Left ventricle myocardium inferior (tissue), 1 donor: ENCODE measurements around the gene C18orf63. TPM values are rescaled to one million over a fixed set of nuclear protein-coding genes. Genes with fewer than 3 reads are reported as not detected.

ENCODE experiments used
- DNase-seq: peaks from one replicate; pipeline ENCODE4 v3.0.0-alpha.2; 2020
- H3K27ac ChIP-seq: fragments of 200-600 bp; replicated peaks from 2 replicates; pipeline ENCODE4 v1.8.0; 2021
- H3K27me3 ChIP-seq: fragments of 200-600 bp; 2 replicates; pipeline ENCODE4 v1.8.0; 2021; ENCODE audit warnings: low read depth
- H3K36me3 ChIP-seq: fragments of 200-600 bp; 2 replicates; pipeline ENCODE4 v1.8.0; 2021
- H3K4me1 ChIP-seq: fragments of 200-600 bp; 2 replicates; pipeline ENCODE4 v1.8.0; 2021
- H3K4me3 ChIP-seq: fragments of 200-600 bp; 2 replicates; pipeline ENCODE4 v1.8.0; 2021; ENCODE audit warnings: mild to moderate bottlenecking, moderate library complexity
- H3K9me3 ChIP-seq: fragments of 200-600 bp; replicated peaks from 2 replicates; pipeline ENCODE4 v1.8.0; 2021
- CTCF ChIP-seq: fragments of 200-600 bp; IDR thresholded peaks from 2 replicates; pipeline ENCODE4 v1.8.0; 2021; ENCODE audit warnings: antibody characterized with exemption, mild to moderate bottlenecking, borderline replicate concordance
- intact Hi-C: fragments of 100-400 bp; cut with micrococcal nuclease; formaldehyde crosslinking; loops from one replicate; pipeline ENCODE4 v1.11.0; 2022
- total RNA-seq: library from RNA; stranded (reverse); fragmentation: NEBNext Ultra II Directional; extraction: Animal tissue kit (Norgen Biotek cat#: 25700); gene quantifications from one replicate; pipeline ENCODE4 v1.2.1, GENCODE V29; 2021
- donor health status: DM: no; HTN: yes; CAD: no; lungs with severe emphysema.

C18orf63 gene
- total RNA-seq, 1 donor from 2014 or later: not detected

DNA sequence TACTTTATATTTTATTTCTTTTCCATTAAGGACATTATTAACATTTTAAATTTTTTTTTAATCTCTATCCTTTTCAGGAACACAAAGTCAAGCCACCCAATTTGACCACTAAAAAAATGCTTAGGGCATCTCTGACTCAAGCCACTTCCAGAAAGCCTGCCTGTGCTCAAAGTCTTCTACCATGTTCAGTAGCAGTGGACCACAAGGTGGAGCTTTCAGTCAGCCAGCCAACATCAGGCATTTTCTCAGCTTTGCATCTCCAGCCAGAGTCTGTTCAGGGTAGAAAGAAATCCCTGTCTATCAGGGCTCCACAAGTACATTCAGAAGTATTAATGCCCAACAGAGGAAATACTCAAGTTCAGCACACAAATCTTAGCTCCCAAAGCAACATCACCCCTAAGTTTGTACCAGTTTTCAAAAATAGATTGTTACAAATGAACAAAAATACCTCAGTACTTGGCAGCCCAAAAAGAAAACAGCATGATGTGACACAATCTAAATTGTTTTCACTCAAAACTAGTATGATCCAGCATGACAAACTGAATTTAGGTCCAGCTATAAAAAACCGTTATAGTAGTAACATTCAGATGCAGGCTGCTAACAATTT, 37.6 kb downstream of the C18orf63 start:
- no peaks in the 10 kb centered on the region for H3K9me3 ChIP-seq
- intact Hi-C loops: loop anchor here (2.0 to 5.0 kb wide), 3 partner anchors 124 to 200 kb away; no protein-coding TSS in a partner anchor
- H3K4me1 ChIP-seq: no peaks in the 10 kb centered on the region
- no peak overlapping the region for H3K27ac ChIP-seq
- no peak overlapping the region for H3K4me3 ChIP-seq
- no peaks in the 10 kb centered on the region for H3K27me3 ChIP-seq
- no peaks in the 10 kb centered on the region for H3K36me3 ChIP-seq
- TF ChIP-seq CTCF: peak; percentile 89
- DNase-seq: peak; percentile 38

- TF ChIP-seq CTCF: no peak
- no peak for DNase-seq
- intact Hi-C loops: no loop called here
- no peaks in the 10 kb centered on the region for H3K9me3 ChIP-seq
- no peaks in the 10 kb centered on the region for H3K36me3 ChIP-seq
- H3K27ac ChIP-seq: no peak overlapping the region
- no peaks in the 10 kb centered on the region for H3K27me3 ChIP-seq
- no peak overlapping the region for H3K4me3 ChIP-seq
- H3K4me1 ChIP-seq: no peaks in the 10 kb centered on the region
Observed at GRCh38 chr18:74356959-74357358, 41.3 kb downstream of the C18orf63 start.

- Histone ChIP-seq H3K4me3 (no peak overlapping the region), H3K27ac (no peak overlapping the region), H3K9me3 (no peaks in the 10 kb centered on the region), H3K4me1 (no peaks in the 10 kb centered on the region), H3K36me3 (no peaks in the 10 kb centered on the region), H3K27me3 (no peaks in the 10 kb centered on the region)
- intact Hi-C loops: no loop called here
- TF ChIP-seq CTCF: no peak
- no peak for DNase-seq
Observed at GRCh38 chr18:74360852-74361655, 45.4 kb downstream of the C18orf63 start.

GRCh38 chr18:74367905-74368304, 52.3 kb downstream of the C18orf63 start:
- DNase-seq: peak; percentile 23
- peaks cover 14% of the 10 kb centered on the region for H3K4me1 ChIP-seq
- no peaks in the 10 kb centered on the region for H3K27me3 ChIP-seq
- peak overlapping the region; percentile 53 for H3K27ac ChIP-seq
- H3K36me3 ChIP-seq: no peaks in the 10 kb centered on the region
- no peak for TF ChIP-seq CTCF
- H3K4me3 ChIP-seq: no peak overlapping the region
- intact Hi-C loops: no loop called here
- no peaks in the 10 kb centered on the region for H3K9me3 ChIP-seq

- no peak for DNase-seq
- Histone ChIP-seq H3K27me3 (no peaks in the 10 kb centered on the region), H3K4me3 (no peak overlapping the region), H3K4me1 (peaks cover 14% of the 10 kb centered on the region), H3K27ac (no peak overlapping the region), H3K36me3 (no peaks in the 10 kb centered on the region), H3K9me3 (no peaks in the 10 kb centered on the region)
- no peak for TF ChIP-seq CTCF
- intact Hi-C loops: no loop called here
Observed at GRCh38 chr18:74368901-74369705, 53.5 kb downstream of the C18orf63 start.
